Measurements from ENCODE around the gene AOC3. TPM values are rescaled to one million over a fixed set of nuclear protein-coding genes. Genes with fewer than 3 reads are reported as not detected.
"Not testable (repeated sequence)": the region's sequence is repeated elsewhere in the genome, so short reads cannot be mapped to it uniquely, and the experiment has no call there.

AOC3 gene
- total and polyA plus RNA-seq, 8 donors, result 56.6 to 186 (median 156) TPM

GRCh38 chr17:42878924-42879595 lies 28.1 kb downstream of the AOC3 start:
- H3K36me3 ChIP-seq, result no peaks in the 10 kb centered on the region
- no peak overlapping the region for H3K27ac ChIP-seq
- no peaks in the 10 kb centered on the region for H3K9me3 ChIP-seq
- H3K4me1 ChIP-seq, result no peaks in the 10 kb centered on the region
- DNase-seq (no peak), ATAC-seq (no peak)
- TF ChIP-seq CTCF (IDR thresholded peaks at IDR 0.05), result no peak
- no peaks in the 10 kb centered on the region for H3K27me3 ChIP-seq
- no peak overlapping the region for H3K4me3 ChIP-seq
- intact Hi-C loops (cut with DNase I), result no loop called here

- ATAC-seq, result no peak
- Histone ChIP-seq H3K4me3 (no peak overlapping the region), H3K36me3 (no peaks in the 10 kb centered on the region), H3K4me1 (no peaks in the 10 kb centered on the region), H3K9me3 (no peaks in the 10 kb centered on the region), H3K27me3 (no peaks in the 10 kb centered on the region), H3K27ac (no peak overlapping the region)
- no peak for TF ChIP-seq CTCF (IDR thresholded peaks at IDR 0.05)
- intact Hi-C loops (cut with DNase I), result no loop called here
- DNase-seq, result no peak
These were observed 28.6 kb downstream of the AOC3 start for GRCh38 chr17:42879596-42879985.

- Histone ChIP-seq H3K36me3 (no peaks in the 10 kb centered on the region), H3K27ac (no peak overlapping the region), H3K4me3 (no peak overlapping the region), H3K4me1 (peaks cover 0 to 6% of the 10 kb centered on the region in 2 donors), H3K27me3 (no peaks in the 10 kb centered on the region), H3K9me3 (no peaks in the 10 kb centered on the region)
- TF ChIP-seq CTCF (IDR thresholded peaks at IDR 0.05), result no peak
- no peak for DNase-seq
- intact Hi-C loops (cut with DNase I), result no loop called here
- ATAC-seq, result no peak
These were observed 29.8 kb downstream of the AOC3 start for GRCh38 chr17:42880776-42881310.

GRCh38 chr17:42881706-42882105 lies 30.7 kb downstream of the AOC3 start:
- H3K4me3 ChIP-seq; H3K36me3 ChIP-seq; intact Hi-C loops (cut with DNase I); H3K27me3 ChIP-seq; H3K27ac ChIP-seq; DNase-seq; H3K9me3 ChIP-seq: not testable (repeated sequence)
- peaks cover 0 to 15% of the 10 kb centered on the region in 2 donors for H3K4me1 ChIP-seq
- peak; percentile 66 for ATAC-seq

- ATAC-seq (no peak), DNase-seq (no peak)
- Histone ChIP-seq H3K27me3 (no peaks in the 10 kb centered on the region), H3K4me1 (peaks cover 0 to 20% of the 10 kb centered on the region in 2 donors), H3K9me3 (no peaks in the 10 kb centered on the region), H3K27ac (no peak overlapping the region), H3K4me3 (no peak overlapping the region), H3K36me3 (no peaks in the 10 kb centered on the region)
- intact Hi-C loops (cut with DNase I), result no loop called here
- no peak for TF ChIP-seq CTCF (IDR thresholded peaks at IDR 0.05)
These were observed 31.2 kb downstream of the AOC3 start for GRCh38 chr17:42882166-42882565.

Measured in left lung (tissue), 10 donors.